Astrocyte (in vitro differentiated cells and primary cell): Measurements from ENCODE around the gene FNDC3B.

Source experiments
- CTCF ChIP-seq: IDR thresholded peaks from 2 replicates; pipeline ENCODE4 v1.5.1; 2011; ENCODE audit warnings: low read depth, mild to moderate bottlenecking, inconsistent platforms, low read length, moderate library complexity; ENCODE audit not compliant: insufficient read depth
- EZH2 ChIP-seq: IDR thresholded peaks from 2 replicates; pipeline ENCODE4 v1.6.1; 2012; ENCODE audit warnings: mild to moderate bottlenecking, low read length, inconsistent platforms; ENCODE audit not compliant: insufficient read depth

- TF ChIP-seq CTCF (no peak), EZH2 (no peak)
Observed at GRCh38 chr3:172146349-172146748, 107.0 kb downstream of the FNDC3B start.
